Activated T-helper 2 cell treated with anti-CD3 and anti-CD28 coated beads, Interferon-gamma antibody, Interleukin-2, Interleukin-4, amounts not matched to agents 10 μg/mL and 5 μg/mL and 100 μg/mL, durations not matched to agents 14 hours and 24 hours and 36 hours (primary cell): ENCODE measurements around the gene TEX261. TPM values are rescaled to one million over a fixed set of nuclear protein-coding genes. Genes with fewer than 3 reads are reported as not detected.

Experiments
- DNase-seq: peaks from one replicate; pipeline ENCODE4 v3.0.0; 2021; ENCODE audit warnings: low spot score
- H3K27ac Mint-ChIP-seq: one replicate; pipeline ENCODE4 v1.8.0; 2021; ENCODE audit warnings: mixed read lengths
- H3K27me3 Mint-ChIP-seq: one replicate; pipeline ENCODE4 v1.8.0; 2021; ENCODE audit warnings: low read depth, mixed read lengths
- H3K36me3 Mint-ChIP-seq: one replicate; pipeline ENCODE4 v1.8.0; 2021; ENCODE audit warnings: low read depth, mixed read lengths
- H3K4me1 Mint-ChIP-seq: one replicate; pipeline ENCODE4 v1.8.0; 2021; ENCODE audit warnings: low read depth, mixed read lengths
- H3K4me3 Mint-ChIP-seq: one replicate; pipeline ENCODE4 v1.8.0; 2021; ENCODE audit warnings: low read depth, mild to moderate bottlenecking, moderate library complexity, mixed read lengths
- H3K9me3 Mint-ChIP-seq: one replicate; pipeline ENCODE4 v1.8.0; 2021; ENCODE audit warnings: mixed read lengths
- intact Hi-C: fragments of 100-400 bp; cut with micrococcal nuclease; formaldehyde crosslinking; loops from one replicate; pipeline ENCODE4 v1.15.1; 2023
- total RNA-seq: library from RNA; stranded (reverse); gene quantifications from 2 replicates; pipeline ENCODE4 v1.2.3, GENCODE V29; 2022

TEX261 gene
- total RNA-seq, 1 donor from 2014 or later, result 67.9 TPM

DNA sequence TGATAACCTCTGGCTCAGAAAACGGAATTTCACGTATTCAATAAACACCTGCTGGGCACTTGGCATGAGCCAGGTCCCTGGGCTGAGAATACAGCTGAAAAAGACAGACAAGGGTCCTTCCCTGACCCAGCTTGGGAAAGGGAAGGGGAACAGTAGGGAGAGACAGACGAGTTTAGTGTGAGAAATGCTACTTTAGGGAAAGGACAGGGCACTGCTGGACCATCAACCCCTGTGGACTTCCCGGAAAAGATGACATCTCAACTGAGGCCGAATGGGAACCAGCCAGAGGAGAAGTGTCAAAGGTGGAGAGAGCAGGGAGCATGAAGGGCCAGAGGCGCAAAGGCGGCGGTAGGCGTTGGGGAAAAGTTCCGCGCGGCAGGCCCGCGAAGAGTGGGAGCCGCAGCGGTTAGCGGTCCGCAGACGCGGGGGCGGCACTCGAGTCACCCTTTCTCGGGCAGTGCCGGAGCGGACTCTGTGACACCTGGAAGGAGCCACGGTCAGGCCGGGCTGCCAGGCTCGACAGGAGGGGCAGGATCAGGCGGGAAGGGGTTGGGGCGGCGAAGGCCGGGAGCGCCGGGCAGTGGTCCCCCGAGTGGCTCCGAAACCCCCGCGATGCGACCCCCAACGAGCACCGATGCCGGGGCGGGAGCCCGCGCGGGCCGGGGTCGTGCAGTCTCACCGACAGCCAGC, 519 bp downstream of the TEX261 start:
- H3K27ac Mint-ChIP-seq, result peak overlapping the region; percentile 95
- H3K27me3 Mint-ChIP-seq, result no peaks in the 10 kb centered on the region
- intact Hi-C loops, result loop anchor here (2.0 to 10.0 kb wide), 4 partner anchors 17 to 699 kb away; partner anchors contain the start of genes PAIP2B and SNRPG
- peak overlapping the region; percentile 97 for H3K4me3 Mint-ChIP-seq
- H3K9me3 Mint-ChIP-seq, result no peaks in the 10 kb centered on the region
- peaks cover 32% of the 10 kb centered on the region for H3K36me3 Mint-ChIP-seq
- H3K4me1 Mint-ChIP-seq, result peaks cover 28% of the 10 kb centered on the region
- peak; percentile 35 for DNase-seq

DNA sequence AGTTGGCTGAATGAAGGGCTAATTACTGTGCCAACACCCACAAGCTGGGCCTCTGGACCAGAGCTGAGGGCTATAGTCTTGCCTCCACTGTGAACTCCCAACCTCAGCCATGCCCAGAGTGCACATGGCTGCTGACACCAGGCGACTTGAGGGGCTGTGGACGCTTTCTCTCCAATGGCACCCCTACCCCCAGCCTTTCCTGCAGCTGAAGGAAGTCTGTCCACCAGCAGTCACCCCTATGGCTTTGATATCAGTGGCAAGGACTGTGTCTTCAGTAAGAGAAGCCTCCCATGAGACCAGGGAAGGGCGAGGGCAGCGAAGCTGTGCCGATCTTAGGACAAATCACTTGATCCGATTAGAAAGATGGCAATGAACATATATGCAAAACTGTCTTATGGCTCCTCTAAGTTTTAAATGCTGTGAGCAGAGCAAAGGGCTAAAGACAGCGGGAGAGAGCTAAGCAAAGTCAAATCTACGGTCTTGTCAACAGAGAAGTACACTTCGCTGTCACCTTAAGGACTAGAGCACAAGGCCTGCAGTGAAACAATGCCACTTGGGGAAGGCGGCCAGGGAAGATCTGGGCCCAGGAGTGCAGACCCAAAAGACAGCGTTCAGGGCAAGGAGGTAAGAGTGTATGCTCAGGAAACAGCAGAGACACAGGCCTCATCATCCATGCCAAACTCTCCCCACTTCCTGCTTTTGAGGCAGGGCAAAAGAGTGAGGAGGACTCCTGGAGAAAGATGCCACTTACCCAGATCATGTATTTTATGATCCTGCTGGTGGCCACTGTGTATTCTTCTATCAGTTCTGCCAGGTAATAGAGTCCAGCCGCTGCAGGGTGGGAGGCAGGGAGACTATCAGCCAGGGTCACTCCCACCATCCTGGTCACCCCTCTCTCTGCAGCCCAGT, 1.5 kb downstream of the TEX261 start:
- H3K36me3 Mint-ChIP-seq, result peaks cover 40% of the 10 kb centered on the region
- no peaks in the 10 kb centered on the region for H3K27me3 Mint-ChIP-seq
- peaks cover 23% of the 10 kb centered on the region for H3K4me1 Mint-ChIP-seq
- H3K27ac Mint-ChIP-seq, result peak overlapping the region; percentile 95
- peak overlapping the region; percentile 97 for H3K4me3 Mint-ChIP-seq
- H3K9me3 Mint-ChIP-seq, result no peaks in the 10 kb centered on the region
- DNase-seq, result no peak
- intact Hi-C loops, result loop anchor here (10.0 kb wide), 2 partner anchors 232 to 698 kb away; partner anchors contain the start of genes PAIP2B and SNRPG

DNA sequence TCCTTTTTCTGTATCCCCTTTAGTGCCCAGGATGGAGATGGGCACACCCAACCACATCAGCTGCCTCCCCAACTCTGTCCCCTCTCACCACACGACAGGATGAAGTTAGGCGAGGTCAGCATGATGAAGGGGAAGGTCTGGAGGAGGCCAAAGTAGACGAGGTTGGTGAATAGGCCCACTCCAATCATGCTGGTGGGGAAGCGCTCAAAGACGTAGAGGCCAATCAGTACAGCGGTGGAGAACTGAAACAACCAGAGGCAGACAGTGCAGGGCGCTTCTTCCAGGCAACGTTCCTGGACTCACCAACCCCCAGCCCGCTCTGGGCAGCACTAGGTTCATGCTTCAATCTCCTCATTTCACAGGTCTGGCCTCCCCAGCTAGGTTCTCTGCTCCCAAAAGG, 2.9 kb downstream of the TEX261 start:
- Mint-ChIP-seq H3K4me1 (peaks cover 23% of the 10 kb centered on the region), H3K36me3 (peaks cover 50% of the 10 kb centered on the region), H3K4me3 (no peak overlapping the region), H3K27me3 (no peaks in the 10 kb centered on the region), H3K27ac (no peak overlapping the region), H3K9me3 (no peaks in the 10 kb centered on the region)
- intact Hi-C loops, result loop anchor here (10.0 kb wide), 2 partner anchors 233 to 697 kb away; partner anchors contain the start of genes PAIP2B and SNRPG
- DNase-seq, result no peak

DNA sequence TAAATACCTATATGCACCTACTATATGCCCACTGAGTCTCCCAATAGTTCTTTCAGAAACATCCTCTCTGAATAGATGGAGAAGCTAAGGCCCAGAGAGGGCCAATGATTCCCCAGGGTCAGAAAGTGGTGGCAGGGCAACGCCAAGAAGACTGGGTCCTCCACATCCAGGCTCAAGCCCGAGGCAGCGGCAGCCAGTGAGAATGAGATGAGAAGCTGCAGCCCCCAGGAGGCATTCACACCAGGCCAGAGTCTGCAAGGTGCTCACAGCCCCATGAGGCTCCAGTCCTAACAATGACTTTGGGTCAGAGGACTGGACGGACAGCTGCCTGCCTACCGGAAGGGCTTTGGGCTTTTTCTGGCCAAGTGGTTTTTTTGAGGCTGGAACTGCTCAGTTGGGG, 3.5 kb downstream of the TEX261 start:
- H3K9me3 Mint-ChIP-seq, result no peaks in the 10 kb centered on the region
- no peaks in the 10 kb centered on the region for H3K27me3 Mint-ChIP-seq
- H3K27ac Mint-ChIP-seq, result no peak overlapping the region
- intact Hi-C loops, result loop anchor here (10.0 kb wide), 2 partner anchors 234 to 696 kb away; partner anchors contain the start of genes PAIP2B and SNRPG
- no peak for DNase-seq
- H3K4me1 Mint-ChIP-seq, result peaks cover 23% of the 10 kb centered on the region
- peaks cover 56% of the 10 kb centered on the region for H3K36me3 Mint-ChIP-seq
- no peak overlapping the region for H3K4me3 Mint-ChIP-seq

DNA sequence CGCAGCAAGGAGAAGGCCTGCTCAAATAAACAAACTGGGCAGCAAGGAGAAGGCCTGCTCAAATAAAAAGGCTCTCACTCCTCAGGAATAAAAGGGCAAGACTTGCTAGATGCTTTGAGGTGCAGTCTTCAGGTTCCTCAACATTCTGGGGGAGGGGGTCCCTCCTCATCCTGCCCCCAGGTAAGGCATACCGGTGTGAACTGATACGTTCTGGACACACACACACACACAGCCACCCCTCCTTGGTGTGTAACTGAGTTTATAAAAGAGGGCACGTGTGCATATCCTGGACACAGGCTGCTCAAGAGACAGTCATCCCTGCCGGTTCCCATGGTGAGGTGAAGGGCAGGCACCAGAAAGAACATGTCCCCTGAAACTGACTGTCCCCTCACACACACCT, 4.5 kb downstream of the TEX261 start:
- Mint-ChIP-seq H3K36me3 (peaks cover 65% of the 10 kb centered on the region), H3K4me3 (no peak overlapping the region), H3K27me3 (no peaks in the 10 kb centered on the region), H3K27ac (no peak overlapping the region), H3K9me3 (no peaks in the 10 kb centered on the region), H3K4me1 (peaks cover 17% of the 10 kb centered on the region)
- intact Hi-C loops, result loop anchor here (10.0 kb wide), 2 partner anchors 235 to 695 kb away; partner anchors contain the start of genes PAIP2B and SNRPG
- no peak for DNase-seq

DNA sequence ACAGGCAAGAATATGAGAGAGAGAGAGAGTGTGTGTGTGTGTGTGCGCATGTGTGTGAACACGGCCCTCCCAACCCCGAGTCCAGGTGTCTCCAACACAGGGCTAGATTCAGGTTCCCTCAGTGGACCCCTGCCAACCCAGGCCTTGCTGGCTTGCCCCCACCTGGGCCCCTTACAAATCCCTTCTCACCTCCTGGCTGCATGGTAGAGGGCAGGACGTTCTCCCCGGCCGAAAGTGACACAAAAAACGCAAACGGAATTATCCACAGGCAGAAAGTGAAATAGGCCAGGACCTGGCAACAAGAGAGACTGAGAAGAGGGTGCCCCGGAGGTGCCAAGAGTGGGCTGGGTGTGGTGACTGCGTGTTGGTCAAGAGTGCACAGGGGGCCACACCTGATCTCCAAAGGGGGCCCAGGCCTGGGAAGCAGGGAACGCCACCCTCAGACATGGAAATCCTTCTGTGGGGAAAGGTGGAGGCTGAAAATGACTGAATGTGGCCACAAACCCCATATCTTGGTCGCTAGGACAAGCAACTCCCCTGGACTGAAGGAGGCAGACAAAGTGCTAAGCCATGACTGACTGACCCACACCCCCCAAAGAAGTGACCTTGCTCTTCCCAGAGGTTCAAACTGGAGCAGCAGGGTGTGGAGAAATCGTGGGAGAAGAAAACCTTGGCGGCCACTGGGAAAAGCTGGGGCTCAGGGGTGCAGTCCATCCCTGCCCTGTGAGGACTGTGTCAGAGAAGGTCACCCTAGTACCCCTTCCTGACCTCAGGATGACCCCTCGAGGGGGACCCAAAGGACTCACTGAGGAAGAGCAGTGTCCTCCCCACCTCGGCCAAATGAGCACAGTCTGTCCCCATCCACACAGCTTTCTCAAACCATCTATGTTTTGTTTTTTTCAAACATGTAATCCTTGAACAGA, 5.7 kb downstream of the TEX261 start:
- H3K4me1 Mint-ChIP-seq, result peaks cover 23% of the 10 kb centered on the region
- H3K9me3 Mint-ChIP-seq, result no peaks in the 10 kb centered on the region
- H3K36me3 Mint-ChIP-seq, result peaks cover 65% of the 10 kb centered on the region
- DNase-seq, result no peak
- intact Hi-C loops, result no loop called here
- no peak overlapping the region for H3K4me3 Mint-ChIP-seq
- no peak overlapping the region for H3K27ac Mint-ChIP-seq
- no peaks in the 10 kb centered on the region for H3K27me3 Mint-ChIP-seq

DNA sequence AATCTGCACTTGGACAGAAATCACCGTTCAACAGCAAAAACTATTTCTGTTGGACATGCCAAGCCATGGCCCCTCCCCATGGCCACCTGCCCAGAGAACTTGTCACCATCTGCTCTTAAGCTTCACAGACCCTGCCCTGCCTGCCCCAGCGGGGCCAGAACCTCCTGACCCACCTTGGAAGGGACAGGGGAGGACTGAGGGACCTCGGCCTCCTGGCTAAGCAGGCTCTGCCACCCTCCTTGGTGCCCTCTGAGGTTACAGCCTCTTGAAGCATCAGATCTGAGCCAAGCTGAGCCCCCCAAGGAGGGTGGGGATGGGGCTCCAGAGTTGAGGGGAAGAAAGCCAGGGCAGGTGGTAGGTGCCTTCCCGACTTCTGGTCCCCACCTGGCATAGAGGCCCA, 6.5 kb downstream of the TEX261 start:
- DNase-seq, result no peak
- Mint-ChIP-seq H3K9me3 (no peaks in the 10 kb centered on the region), H3K4me1 (peaks cover 17% of the 10 kb centered on the region), H3K36me3 (peaks cover 62% of the 10 kb centered on the region), H3K27me3 (no peaks in the 10 kb centered on the region), H3K4me3 (no peak overlapping the region), H3K27ac (no peak overlapping the region)
- intact Hi-C loops, result no loop called here

DNA sequence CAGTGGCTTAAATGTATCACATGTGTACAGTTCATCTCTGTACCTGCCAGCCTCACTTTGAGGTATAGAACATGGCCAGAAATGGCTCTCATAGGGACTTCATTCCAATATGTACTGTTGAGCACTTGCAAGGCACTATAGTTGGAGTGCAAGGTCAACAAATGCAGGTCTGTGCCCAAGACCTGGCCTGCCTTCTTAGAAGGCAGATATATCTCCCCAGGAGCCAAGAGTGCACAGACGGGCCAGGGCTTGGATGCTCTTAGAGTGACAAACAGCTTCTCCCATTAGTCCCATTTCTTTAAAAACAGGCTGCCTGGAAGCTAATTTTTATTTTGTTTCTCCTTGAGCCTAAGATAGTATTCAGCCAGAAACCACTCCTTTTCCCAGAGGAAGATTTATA, 7.3 kb downstream of the TEX261 start:
- no peak for DNase-seq
- H3K9me3 Mint-ChIP-seq, result no peaks in the 10 kb centered on the region
- peaks cover 12% of the 10 kb centered on the region for H3K4me1 Mint-ChIP-seq
- peaks cover 58% of the 10 kb centered on the region for H3K36me3 Mint-ChIP-seq
- no peak overlapping the region for H3K27ac Mint-ChIP-seq
- no peaks in the 10 kb centered on the region for H3K27me3 Mint-ChIP-seq
- H3K4me3 Mint-ChIP-seq, result no peak overlapping the region
- intact Hi-C loops, result no loop called here

DNA sequence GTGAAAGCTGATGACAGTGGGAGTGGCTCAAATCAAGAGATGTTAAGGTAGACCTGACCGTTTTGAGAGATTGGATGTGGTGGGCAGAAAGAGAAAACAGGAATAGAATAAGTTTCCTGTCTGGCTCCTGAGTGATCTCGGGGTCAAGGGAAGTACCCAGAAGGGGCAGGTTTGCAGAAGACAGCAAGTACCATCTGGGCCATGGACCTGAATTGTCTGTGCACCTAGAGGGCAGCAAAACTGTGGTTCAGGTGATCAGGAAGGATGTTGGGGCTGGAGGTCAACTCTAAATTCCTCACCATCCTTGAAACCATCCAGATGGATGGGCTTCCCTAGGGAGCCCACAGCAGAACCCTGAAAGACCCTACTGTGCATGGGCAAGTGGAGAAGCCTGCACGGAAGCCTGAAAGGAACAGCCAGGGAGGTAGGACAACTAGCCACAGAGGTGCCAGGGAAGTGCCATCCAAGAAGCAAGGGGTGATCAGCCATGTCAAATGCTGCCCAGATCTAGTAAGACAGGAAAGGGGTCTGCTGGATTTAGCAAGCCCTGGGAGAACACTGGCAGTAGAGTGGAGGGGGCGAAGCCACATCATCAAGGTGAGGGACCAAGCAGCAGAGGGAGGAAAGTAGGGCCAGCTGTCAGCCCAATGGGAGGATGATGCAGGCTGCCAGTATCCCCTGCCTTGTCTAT, 8.0 kb downstream of the TEX261 start:
- intact Hi-C loops, result no loop called here
- no peak overlapping the region for H3K4me3 Mint-ChIP-seq
- no peak for DNase-seq
- H3K27me3 Mint-ChIP-seq, result no peaks in the 10 kb centered on the region
- H3K27ac Mint-ChIP-seq, result no peak overlapping the region
- no peaks in the 10 kb centered on the region for H3K9me3 Mint-ChIP-seq
- H3K36me3 Mint-ChIP-seq, result peaks cover 53% of the 10 kb centered on the region
- peaks cover 10% of the 10 kb centered on the region for H3K4me1 Mint-ChIP-seq

DNA sequence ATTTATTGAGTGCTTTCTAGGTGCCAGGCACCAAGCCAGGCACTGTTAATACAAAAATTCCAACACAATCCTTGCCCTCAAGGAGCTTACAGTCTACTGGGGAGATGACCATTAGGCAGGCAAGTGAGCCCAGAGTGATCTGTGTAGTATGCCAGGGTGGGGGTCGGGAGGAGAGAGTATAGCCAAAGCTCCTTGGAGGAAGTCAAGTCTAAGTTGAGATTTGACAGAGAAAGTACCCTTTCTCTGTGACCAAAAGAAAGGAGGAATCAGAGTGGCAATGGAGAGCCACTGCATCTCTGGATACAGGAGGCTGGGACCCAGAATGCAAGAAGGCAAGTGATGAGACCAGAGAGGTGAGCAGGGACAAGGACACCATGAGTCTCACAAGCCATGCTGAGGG, 8.7 kb downstream of the TEX261 start:
- DNase-seq, result no peak
- intact Hi-C loops, result loop anchor here (1.0 to 2.0 kb wide), 2 partner anchors 15 to 21 kb away; no protein-coding TSS in a partner anchor
- no peaks in the 10 kb centered on the region for H3K9me3 Mint-ChIP-seq
- H3K27ac Mint-ChIP-seq, result no peak overlapping the region
- peaks cover 7% of the 10 kb centered on the region for H3K4me1 Mint-ChIP-seq
- peaks cover 48% of the 10 kb centered on the region for H3K36me3 Mint-ChIP-seq
- H3K27me3 Mint-ChIP-seq, result no peaks in the 10 kb centered on the region
- H3K4me3 Mint-ChIP-seq, result no peak overlapping the region

DNA sequence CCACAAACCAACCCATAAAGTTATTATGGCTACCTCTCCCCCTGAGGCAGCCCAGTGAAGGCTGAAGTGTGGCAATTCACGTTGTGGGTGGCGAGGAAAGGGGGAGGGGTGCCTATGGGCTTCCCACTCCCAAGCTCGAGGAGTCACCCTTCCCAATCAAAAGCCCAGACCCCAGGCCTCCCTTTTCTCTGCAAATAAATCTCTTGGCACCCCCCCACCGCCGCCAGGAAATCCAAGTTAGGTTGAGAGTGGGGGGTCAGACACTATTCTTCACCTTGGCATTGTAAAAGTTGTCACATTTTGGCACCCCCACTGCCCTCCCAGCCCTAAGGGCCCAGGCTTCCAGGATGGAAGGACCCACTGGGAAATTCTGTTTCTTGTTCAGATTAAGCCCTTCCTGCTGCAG, 9.4 kb downstream of the TEX261 start:
- Mint-ChIP-seq H3K4me3 (no peak overlapping the region), H3K27me3 (no peaks in the 10 kb centered on the region), H3K27ac (no peak overlapping the region), H3K9me3 (no peaks in the 10 kb centered on the region), H3K36me3 (peaks cover 43% of the 10 kb centered on the region), H3K4me1 (peaks cover 7% of the 10 kb centered on the region)
- no peak for DNase-seq
- intact Hi-C loops, result loop anchor here (1.0 to 2.0 kb wide), 2 partner anchors 16 to 20 kb away; no protein-coding TSS in a partner anchor
